ENCODE results near the gene NDUFS3. TPM values are rescaled to one million over a fixed set of nuclear protein-coding genes. Genes with fewer than 3 reads are reported as not detected.
A peak's percentile ranks its signal among the peaks of the same experiment; 100 is the strongest.
"Not testable (repeated sequence)": the region's sequence is repeated elsewhere in the genome, so short reads cannot be mapped to it uniquely, and the experiment has no call there.

The NDUFS3 gene
- total RNA-seq, 2 experiments from 2014 or later, result 105 to 108 TPM

GRCh38 chr11:47546274-47546673 is 32.6 kb upstream of the NDUFS3 start:
- POLR2A ChIA-PET, result not testable (repeated sequence)

GRCh38 chr11:47550288-47551047 is 28.4 kb upstream of the NDUFS3 start:
- no peak for DNase-seq
- peak overlapping the region; percentile 90 for H3K4me3 Mint-ChIP-seq
- no peak for ATAC-seq (ENCODE audit: low read depth)
- no peaks in the 10 kb centered on the region for H3K27me3 Mint-ChIP-seq
- peak overlapping the region; percentile 15 for H3K27ac Mint-ChIP-seq
- no peaks in the 10 kb centered on the region for H3K9me3 Mint-ChIP-seq
- H3K36me3 Mint-ChIP-seq, result peaks cover 13% of the 10 kb centered on the region
- peaks cover 32% of the 10 kb centered on the region for H3K4me1 Mint-ChIP-seq
- POLR2A ChIA-PET, result interaction anchor here (0.6 kb wide), 2 partner anchors 251 to 1161 kb away, joined by 3 to 4 read pairs; no protein-coding TSS in a partner anchor

More at GRCh38 chr11:47546274-47546673, 32.6 kb upstream of the NDUFS3 start:
- H3K9me3 Mint-ChIP-seq; DNase-seq; H3K27ac Mint-ChIP-seq; ATAC-seq (ENCODE audit: low read depth); H3K4me3 Mint-ChIP-seq; H3K27me3 Mint-ChIP-seq: not testable (repeated sequence)
- peaks cover 32% of the 10 kb centered on the region for H3K4me1 Mint-ChIP-seq
- peaks cover 16% of the 10 kb centered on the region for H3K36me3 Mint-ChIP-seq

GRCh38 chr11:47551086-47551485 is 27.8 kb upstream of the NDUFS3 start:
- no peaks in the 10 kb centered on the region for H3K9me3 Mint-ChIP-seq
- no peak for ATAC-seq (ENCODE audit: low read depth)
- no peaks in the 10 kb centered on the region for H3K27me3 Mint-ChIP-seq
- no peak for DNase-seq
- peak overlapping the region; percentile 66 for H3K27ac Mint-ChIP-seq
- POLR2A ChIA-PET, result interaction anchor here (1.2 to 3.5 kb wide), 2 partner anchors 14 to 26 kb away, joined by 3 to 36 read pairs; partner anchors contain the start of gene PTPMT1
- H3K4me3 Mint-ChIP-seq, result peak overlapping the region; percentile 90
- peaks cover 32% of the 10 kb centered on the region for H3K4me1 Mint-ChIP-seq
- H3K36me3 Mint-ChIP-seq, result peaks cover 13% of the 10 kb centered on the region

GRCh38 chr11:47552056-47552565 is 26.8 kb upstream of the NDUFS3 start:
- no peak for ATAC-seq (ENCODE audit: low read depth)
- H3K27ac Mint-ChIP-seq, result peak overlapping the region; percentile 92
- no peaks in the 10 kb centered on the region for H3K27me3 Mint-ChIP-seq
- peak overlapping the region; percentile 90 for H3K4me3 Mint-ChIP-seq
- no peak for DNase-seq
- POLR2A ChIA-PET, result interaction anchor here (0.6 to 3.5 kb wide), 8 partner anchors 13 to 296 kb away, joined by 3 to 36 read pairs (median 4); partner anchors contain the start of genes KBTBD4, NDUFS3, NUP160 and PTPMT1
- H3K36me3 Mint-ChIP-seq, result peaks cover 12% of the 10 kb centered on the region
- H3K4me1 Mint-ChIP-seq, result peaks cover 31% of the 10 kb centered on the region
- no peaks in the 10 kb centered on the region for H3K9me3 Mint-ChIP-seq

- ATAC-seq (ENCODE audit: low read depth) (peak; percentile 95), DNase-seq (peak; percentile 95)
- H3K4me3 Mint-ChIP-seq, result peak within 1 kb of the TSS; percentile 90
- POLR2A ChIA-PET, result interaction anchor here (0.6 to 3.5 kb wide), 11 partner anchors 9 to 126 kb away, joined by 3 to 36 read pairs (median 4); partner anchors contain the start of genes KBTBD4, NDUFS3 and PTPMT1
- peak within 1 kb of the TSS; percentile 92 for H3K27ac Mint-ChIP-seq
- H3K27me3 Mint-ChIP-seq, result no peaks in the 10 kb centered on the region
- no peaks in the 10 kb centered on the region for H3K9me3 Mint-ChIP-seq
- H3K4me1 Mint-ChIP-seq, result peaks cover 30% of the 10 kb centered on the region
- H3K36me3 Mint-ChIP-seq, result peaks cover 11% of the 10 kb centered on the region
Measured at GRCh38 chr11:47552566-47553405, 26.1 kb upstream of the NDUFS3 start, which contains the start of gene CELF1. TSS of gene CELF1 (minus strand) at chr11:47553132. CDS start at chr11:47499523, 53,609 bp downstream.

GRCh38 chr11:47553406-47553743 is 25.5 kb upstream of the NDUFS3 start:
- Mint-ChIP-seq H3K4me3 (peak overlapping the region; percentile 88), H3K9me3 (no peaks in the 10 kb centered on the region), H3K27ac (peak overlapping the region; percentile 83), H3K27me3 (no peaks in the 10 kb centered on the region), H3K36me3 (peaks cover 9% of the 10 kb centered on the region), H3K4me1 (peaks cover 26% of the 10 kb centered on the region)
- no peak for DNase-seq
- POLR2A ChIA-PET, result interaction anchor here (0.6 to 3.5 kb wide), 7 partner anchors 9 to 125 kb away, joined by 3 to 36 read pairs (median 3); partner anchors contain the start of genes KBTBD4, NDUFS3 and PTPMT1
- peak; percentile 32 for ATAC-seq (ENCODE audit: low read depth)

- not testable (repeated sequence) for H3K27ac Mint-ChIP-seq; ATAC-seq (ENCODE audit: low read depth); H3K4me1 Mint-ChIP-seq; H3K9me3 Mint-ChIP-seq; H3K36me3 Mint-ChIP-seq; DNase-seq; H3K4me3 Mint-ChIP-seq; H3K27me3 Mint-ChIP-seq
- POLR2A ChIA-PET, result interaction anchor here (1.1 kb wide), 1 partner anchor 22 kb away, joined by 3 read pairs; no protein-coding TSS in a partner anchor
Measured at GRCh38 chr11:47557004-47557403, 21.9 kb upstream of the NDUFS3 start.

GRCh38 chr11:47558695-47559094 is 20.2 kb upstream of the NDUFS3 start:
- H3K27me3 Mint-ChIP-seq, result no peaks in the 10 kb centered on the region
- peaks cover 8% of the 10 kb centered on the region for H3K4me1 Mint-ChIP-seq
- no peak overlapping the region for H3K27ac Mint-ChIP-seq
- peaks cover 2% of the 10 kb centered on the region for H3K36me3 Mint-ChIP-seq
- H3K9me3 Mint-ChIP-seq, result no peaks in the 10 kb centered on the region
- no peak overlapping the region for H3K4me3 Mint-ChIP-seq
- DNase-seq, result no peak
- POLR2A ChIA-PET, result no interaction called here
- no peak for ATAC-seq (ENCODE audit: low read depth)

GRCh38 chr11:47560426-47560825 is 18.4 kb upstream of the NDUFS3 start:
- POLR2A ChIA-PET, result no interaction called here
- no peak overlapping the region for H3K27ac Mint-ChIP-seq
- H3K36me3 Mint-ChIP-seq, result peaks cover 4% of the 10 kb centered on the region
- no peaks in the 10 kb centered on the region for H3K9me3 Mint-ChIP-seq
- ATAC-seq (ENCODE audit: low read depth) (no peak), DNase-seq (no peak)
- no peaks in the 10 kb centered on the region for H3K27me3 Mint-ChIP-seq
- peaks cover 7% of the 10 kb centered on the region for H3K4me1 Mint-ChIP-seq
- H3K4me3 Mint-ChIP-seq, result no peak overlapping the region

- POLR2A ChIA-PET, result interaction anchor here (0.6 to 0.9 kb wide), 2 partner anchors 9 to 376 kb away, joined by 3 read pairs; no protein-coding TSS in a partner anchor
- ATAC-seq (ENCODE audit: low read depth); H3K9me3 Mint-ChIP-seq; H3K4me3 Mint-ChIP-seq; H3K27me3 Mint-ChIP-seq; H3K27ac Mint-ChIP-seq; H3K36me3 Mint-ChIP-seq; DNase-seq: not testable (repeated sequence)
- peaks cover 12% of the 10 kb centered on the region for H3K4me1 Mint-ChIP-seq
Measured at GRCh38 chr11:47562393-47562792, 16.5 kb upstream of the NDUFS3 start.

- H3K36me3 Mint-ChIP-seq, result not testable (repeated sequence)
Measured at GRCh38 chr11:47564366-47564765, 14.5 kb upstream of the NDUFS3 start.

GRCh38 chr11:47564933-47565339 is 13.9 kb upstream of the NDUFS3 start:
- POLR2A ChIA-PET, result interaction anchor here (0.8 to 4.2 kb wide), 9 partner anchors 12 to 283 kb away, joined by 3 to 49 read pairs (median 4); partner anchors contain the start of genes CELF1, FAM180B, KBTBD4 and NDUFS3
- Mint-ChIP-seq H3K27ac (peak overlapping the region; percentile 85), H3K36me3 (peaks cover 8% of the 10 kb centered on the region), H3K4me3 (peak overlapping the region; percentile 80), H3K9me3 (no peaks in the 10 kb centered on the region), H3K4me1 (peaks cover 12% of the 10 kb centered on the region), H3K27me3 (no peaks in the 10 kb centered on the region)
- peak; percentile 2 for ATAC-seq (ENCODE audit: low read depth)
- no peak for DNase-seq

More at GRCh38 chr11:47564366-47564765, 14.5 kb upstream of the NDUFS3 start:
- H3K27ac Mint-ChIP-seq; H3K9me3 Mint-ChIP-seq; ATAC-seq (ENCODE audit: low read depth); H3K27me3 Mint-ChIP-seq: not testable (repeated sequence)
- H3K4me3 Mint-ChIP-seq, result peak overlapping the region; percentile 10
- POLR2A ChIA-PET, result interaction anchor here (0.5 to 4.2 kb wide), 9 partner anchors 11 to 283 kb away, joined by 3 to 49 read pairs (median 4); partner anchors contain the start of genes CELF1, FAM180B, KBTBD4 and NDUFS3
- H3K4me1 Mint-ChIP-seq, result peaks cover 12% of the 10 kb centered on the region
- peak; percentile 21 for DNase-seq

All from activated naive CD8-positive, alpha-beta T cell treated with anti-CD3 and anti-CD28 coated beads, Interleukin-2, amount 10 ng/mL, durations not matched to agents 7 days and 5 days (primary cell).